HL-60 (cell line): ENCODE data around the gene C20orf144.

Experiments
- GABPA ChIP-seq: IDR thresholded peaks from 2 replicates; pipeline ENCODE4 v1.6.1; 2012; ENCODE audit warnings: low read depth
- POLR2AphosphoS5 ChIP-seq: IDR thresholded peaks from 2 replicates; pipeline ENCODE4 v1.6.1; 2012; ENCODE audit warnings: low read depth
- SPI1 ChIP-seq: IDR thresholded peaks from 2 replicates; pipeline ENCODE4 v1.6.1; 2012; ENCODE audit warnings: low read depth, mild to moderate bottlenecking, borderline replicate concordance
- TF ChIP-seq, protein P1 (sequence below): IDR thresholded peaks from one replicate; pipeline ENCODE4 v1.5.1; 2011; ENCODE audit warnings: low read length, control low read depth, inconsistent platforms; ENCODE audit not compliant: insufficient read depth
- TF ChIP-seq, protein P2 (sequence below): IDR thresholded peaks from 2 replicates; pipeline ENCODE4 v1.6.1; 2012; ENCODE audit warnings: low read depth; ENCODE audit not compliant: insufficient replicate concordance

DNA sequence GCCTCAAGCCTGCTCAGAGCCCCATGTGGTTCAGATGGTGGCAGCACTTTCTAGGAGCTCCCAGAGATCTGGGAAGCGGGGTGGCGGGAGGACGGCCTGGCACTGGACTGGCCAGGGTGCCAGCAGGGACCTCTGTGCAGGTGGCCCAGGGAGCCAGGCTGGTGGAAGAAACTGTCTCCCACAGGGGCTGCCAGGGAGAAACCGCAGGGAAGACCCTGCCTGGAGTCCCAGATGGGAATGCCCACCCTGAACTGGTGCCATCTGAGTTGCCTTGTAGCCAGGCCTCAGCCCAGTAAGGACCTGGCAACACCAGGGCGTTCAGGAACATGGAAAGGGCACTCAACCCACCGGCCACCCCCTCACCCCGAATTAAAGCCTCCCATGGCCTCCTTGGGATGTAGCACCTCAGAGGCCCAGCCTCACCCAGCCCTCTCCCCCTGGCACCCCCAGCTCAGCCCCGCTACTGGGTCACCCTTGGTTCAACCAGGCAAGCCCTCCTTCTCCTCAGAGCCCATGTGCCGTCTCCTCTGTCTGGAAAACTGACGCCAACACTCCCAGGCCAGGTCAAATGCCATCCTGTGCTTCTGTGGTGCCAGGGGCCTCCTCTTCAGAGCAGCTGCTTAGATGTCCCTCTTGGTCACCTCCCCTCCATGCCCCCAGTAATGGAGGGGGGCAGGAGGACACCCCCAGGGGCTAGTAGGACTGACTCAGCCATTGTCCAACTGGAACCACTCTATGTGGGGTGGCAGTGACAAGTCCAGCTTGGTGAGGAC is 5.9 kb upstream of the C20orf144 start:
- TF ChIP-seq, protein P1, sequence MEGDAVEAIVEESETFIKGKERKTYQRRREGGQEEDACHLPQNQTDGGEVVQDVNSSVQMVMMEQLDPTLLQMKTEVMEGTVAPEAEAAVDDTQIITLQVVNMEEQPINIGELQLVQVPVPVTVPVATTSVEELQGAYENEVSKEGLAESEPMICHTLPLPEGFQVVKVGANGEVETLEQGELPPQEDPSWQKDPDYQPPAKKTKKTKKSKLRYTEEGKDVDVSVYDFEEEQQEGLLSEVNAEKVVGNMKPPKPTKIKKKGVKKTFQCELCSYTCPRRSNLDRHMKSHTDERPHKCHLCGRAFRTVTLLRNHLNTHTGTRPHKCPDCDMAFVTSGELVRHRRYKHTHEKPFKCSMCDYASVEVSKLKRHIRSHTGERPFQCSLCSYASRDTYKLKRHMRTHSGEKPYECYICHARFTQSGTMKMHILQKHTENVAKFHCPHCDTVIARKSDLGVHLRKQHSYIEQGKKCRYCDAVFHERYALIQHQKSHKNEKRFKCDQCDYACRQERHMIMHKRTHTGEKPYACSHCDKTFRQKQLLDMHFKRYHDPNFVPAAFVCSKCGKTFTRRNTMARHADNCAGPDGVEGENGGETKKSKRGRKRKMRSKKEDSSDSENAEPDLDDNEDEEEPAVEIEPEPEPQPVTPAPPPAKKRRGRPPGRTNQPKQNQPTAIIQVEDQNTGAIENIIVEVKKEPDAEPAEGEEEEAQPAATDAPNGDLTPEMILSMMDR, result no peak
- no peak for TF ChIP-seq POLR2AphosphoS5
- TF ChIP-seq, protein P2, sequence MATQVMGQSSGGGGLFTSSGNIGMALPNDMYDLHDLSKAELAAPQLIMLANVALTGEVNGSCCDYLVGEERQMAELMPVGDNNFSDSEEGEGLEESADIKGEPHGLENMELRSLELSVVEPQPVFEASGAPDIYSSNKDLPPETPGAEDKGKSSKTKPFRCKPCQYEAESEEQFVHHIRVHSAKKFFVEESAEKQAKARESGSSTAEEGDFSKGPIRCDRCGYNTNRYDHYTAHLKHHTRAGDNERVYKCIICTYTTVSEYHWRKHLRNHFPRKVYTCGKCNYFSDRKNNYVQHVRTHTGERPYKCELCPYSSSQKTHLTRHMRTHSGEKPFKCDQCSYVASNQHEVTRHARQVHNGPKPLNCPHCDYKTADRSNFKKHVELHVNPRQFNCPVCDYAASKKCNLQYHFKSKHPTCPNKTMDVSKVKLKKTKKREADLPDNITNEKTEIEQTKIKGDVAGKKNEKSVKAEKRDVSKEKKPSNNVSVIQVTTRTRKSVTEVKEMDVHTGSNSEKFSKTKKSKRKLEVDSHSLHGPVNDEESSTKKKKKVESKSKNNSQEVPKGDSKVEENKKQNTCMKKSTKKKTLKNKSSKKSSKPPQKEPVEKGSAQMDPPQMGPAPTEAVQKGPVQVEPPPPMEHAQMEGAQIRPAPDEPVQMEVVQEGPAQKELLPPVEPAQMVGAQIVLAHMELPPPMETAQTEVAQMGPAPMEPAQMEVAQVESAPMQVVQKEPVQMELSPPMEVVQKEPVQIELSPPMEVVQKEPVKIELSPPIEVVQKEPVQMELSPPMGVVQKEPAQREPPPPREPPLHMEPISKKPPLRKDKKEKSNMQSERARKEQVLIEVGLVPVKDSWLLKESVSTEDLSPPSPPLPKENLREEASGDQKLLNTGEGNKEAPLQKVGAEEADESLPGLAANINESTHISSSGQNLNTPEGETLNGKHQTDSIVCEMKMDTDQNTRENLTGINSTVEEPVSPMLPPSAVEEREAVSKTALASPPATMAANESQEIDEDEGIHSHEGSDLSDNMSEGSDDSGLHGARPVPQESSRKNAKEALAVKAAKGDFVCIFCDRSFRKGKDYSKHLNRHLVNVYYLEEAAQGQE, result no peak
- TF ChIP-seq SPI1, result no peak
- TF ChIP-seq GABPA, result no peak
